HFFc6 (cell line): Measurements from ENCODE around the gene AXDND1. TPM values are rescaled to one million over a fixed set of nuclear protein-coding genes. Genes with fewer than 3 reads are reported as not detected.
"Not testable (repeated sequence)": the region's sequence is repeated elsewhere in the genome, so short reads cannot be mapped to it uniquely, and the experiment has no call there.

ENCODE experiments used
- DNase-seq: peaks from one replicate; pipeline ENCODE4 v3.0.0-alpha.2; 2018
- H3K27ac Mint-ChIP-seq: 2 replicates; pipeline ENCODE4 v1.8.0; 2020; ENCODE audit warnings: mild to moderate bottlenecking, mixed read lengths
- H3K27me3 Mint-ChIP-seq: 2 replicates; pipeline ENCODE4 v1.8.0; 2021; ENCODE audit warnings: mild to moderate bottlenecking, moderate library complexity, mixed read lengths; ENCODE audit not compliant: insufficient read depth
- H3K36me3 Mint-ChIP-seq: 2 replicates; pipeline ENCODE4 v1.8.0; 2021; ENCODE audit warnings: low read depth, mixed read lengths
- H3K4me1 Mint-ChIP-seq: 2 replicates; pipeline ENCODE4 v1.8.0; 2020; ENCODE audit warnings: low read depth, mixed read lengths
- H3K4me3 Mint-ChIP-seq: 2 replicates; pipeline ENCODE4 v1.8.0; 2020; ENCODE audit warnings: mild to moderate bottlenecking, moderate library complexity, mixed read lengths
- H3K9me3 Mint-ChIP-seq: 2 replicates; pipeline ENCODE4 v1.8.0; 2020; ENCODE audit warnings: mild to moderate bottlenecking, mixed read lengths
- CTCF ChIP-seq: fragments of 200-600 bp; sonication (generic); IDR thresholded peaks from 2 replicates; pipeline ENCODE4 v1.5.0; 2021; ENCODE audit warnings: antibody characterized with exemption, mild to moderate bottlenecking
- total RNA-seq, 6 experiments: library from RNA; stranded (reverse); fragmentation: NEBNext Ultra II Directional; extraction: Animal tissue kit (Norgen Biotek cat#: 25700); gene quantifications; 2 replicates in 1 of 6; 3 replicates in 5 of 6; pipeline ENCODE4 v1.2.3, GENCODE V29; 2021

The AXDND1 gene
- total RNA-seq, 6 experiments from 2014 or later, result 0.50 TPM; not detected in 5

- H3K4me1 Mint-ChIP-seq, result no peaks in the 10 kb centered on the region
- DNase-seq, result no peak
- H3K9me3 Mint-ChIP-seq, result no peaks in the 10 kb centered on the region
- no peaks in the 10 kb centered on the region; the same call in 1 of the 2 replicates for H3K36me3 Mint-ChIP-seq
- no peaks in the 10 kb centered on the region for H3K27me3 Mint-ChIP-seq
- H3K27ac Mint-ChIP-seq, result no peak overlapping the region
- no peak for TF ChIP-seq CTCF
- no peak overlapping the region for H3K4me3 Mint-ChIP-seq
Measured at GRCh38 chr1:179342740-179343404, 22.9 kb upstream of the AXDND1 start.

- TF ChIP-seq CTCF, result no peak
- no peak for DNase-seq
- Mint-ChIP-seq H3K27me3 (no peaks in the 10 kb centered on the region), H3K4me1 (peaks cover 13% of the 10 kb centered on the region), H3K9me3 (no peaks in the 10 kb centered on the region), H3K36me3 (peaks cover 9% of the 10 kb centered on the region; the same call in 1 of the 2 replicates), H3K4me3 (no peak overlapping the region), H3K27ac (no peak overlapping the region)
Measured at GRCh38 chr1:179351281-179351680, 14.5 kb upstream of the AXDND1 start.

GRCh38 chr1:179352236-179352635 lies 13.5 kb upstream of the AXDND1 start:
- Mint-ChIP-seq H3K27me3 (no peaks in the 10 kb centered on the region), H3K9me3 (no peaks in the 10 kb centered on the region), H3K4me1 (peaks cover 13% of the 10 kb centered on the region), H3K36me3 (peaks cover 9% of the 10 kb centered on the region; the same call in 1 of the 2 replicates), H3K27ac (no peak overlapping the region; the same call in 1 of the 2 replicates), H3K4me3 (no peak overlapping the region)
- no peak for TF ChIP-seq CTCF
- no peak for DNase-seq

GRCh38 chr1:179353546-179353945 lies 12.2 kb upstream of the AXDND1 start:
- peak overlapping the region; percentile 17 for H3K27ac Mint-ChIP-seq
- no peaks in the 10 kb centered on the region for H3K9me3 Mint-ChIP-seq
- TF ChIP-seq CTCF, result no peak
- peak overlapping the region; percentile 24; the same call in 1 of the 2 replicates for H3K4me3 Mint-ChIP-seq
- peaks cover 13% of the 10 kb centered on the region for H3K4me1 Mint-ChIP-seq
- no peaks in the 10 kb centered on the region for H3K27me3 Mint-ChIP-seq
- DNase-seq, result peak; percentile 31
- H3K36me3 Mint-ChIP-seq, result peaks cover 9% of the 10 kb centered on the region; the same call in 1 of the 2 replicates

GRCh38 chr1:179361631-179362030 lies 4.1 kb upstream of the AXDND1 start:
- H3K9me3 Mint-ChIP-seq, DNase-seq: not testable (repeated sequence)

GRCh38 chr1:179366093-179366800 lies 476 bp downstream of the AXDND1 start:
- Mint-ChIP-seq H3K36me3 (no peaks in the 10 kb centered on the region), H3K27me3 (no peaks in the 10 kb centered on the region), H3K4me3 (peak overlapping the region; percentile 96), H3K9me3 (no peaks in the 10 kb centered on the region), H3K4me1 (peaks cover 11% of the 10 kb centered on the region), H3K27ac (peak overlapping the region; percentile 100)
- no peak for DNase-seq
- TF ChIP-seq CTCF, result no peak

More at GRCh38 chr1:179361631-179362030, 4.1 kb upstream of the AXDND1 start:
- H3K27me3 Mint-ChIP-seq, H3K36me3 Mint-ChIP-seq, H3K4me3 Mint-ChIP-seq, H3K27ac Mint-ChIP-seq, H3K4me1 Mint-ChIP-seq: not testable (repeated sequence)
